ENCODE results near the gene FCRL5. TPM values are rescaled to one million over a fixed set of nuclear protein-coding genes. Genes with fewer than 3 reads are reported as not detected.

Gene FCRL5
- total RNA-seq, 3 donors from 2014 or later = 1.6 to 5.2 TPM; not detected in 1

DNA sequence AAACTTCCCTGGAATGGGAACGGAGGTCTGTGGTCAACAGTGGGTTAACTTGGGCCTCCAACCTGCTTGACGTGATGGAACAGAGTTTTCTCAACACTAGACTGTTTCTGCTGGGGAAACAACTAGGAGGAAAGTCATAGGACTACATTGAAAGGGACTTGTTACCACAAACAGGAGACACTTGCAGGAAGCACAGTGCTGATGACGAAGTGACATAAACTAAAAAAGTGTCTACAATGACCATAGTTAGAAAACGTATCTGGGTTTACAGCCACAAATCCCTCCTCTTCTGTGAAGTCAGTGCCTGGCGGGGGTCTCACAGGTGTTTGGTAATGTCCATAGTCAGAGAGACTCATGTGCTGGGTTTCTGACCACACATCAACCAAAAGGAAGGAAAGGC, 86.3 kb downstream of the FCRL5 start:
- Histone ChIP-seq H3K36me3 (no peaks in the 10 kb centered on the region), H3K4me3 (no peak overlapping the region), H3K4me1 (no peaks in the 10 kb centered on the region), H3K9me3 (no peaks in the 10 kb centered on the region), H3K27me3 (no peaks in the 10 kb centered on the region), H3K27ac (no peak overlapping the region)
- DNase-seq (ENCODE audit: low spot score in 2 of 2) = no peak
- TF ChIP-seq CTCF (IDR thresholded peaks at IDR 0.05) (no peak), POLR2AphosphoS5 (IDR thresholded peaks at IDR 0.05) (no peak), POLR2A (IDR thresholded peaks at IDR 0.05) (no peak)
- intact Hi-C loops (cut with DNase I; ENCODE audit: low total_unique reads) = no loop called here

Other genes starting within 250 kb of the FCRL5 start
- gene FCRL4, start 45.6 kb upstream of the FCRL5 start, total RNA-seq = under 1 TPM in 1 of 3 donors, not detected in 2; under 0.01 TPM
- gene FCRL3, start 148.3 kb upstream of the FCRL5 start, total RNA-seq = under 1 TPM in 2 of 3 donors, not detected in 1; 0.15 to 0.16 TPM
- gene FCRL2, start 224.6 kb upstream of the FCRL5 start, total RNA-seq = under 1 TPM; under 0.01 to 0.66 (median 0.59) TPM

Measured in breast epithelium (tissue), 4 donors.